ENCODE results near the gene ZNF691.

DNA sequence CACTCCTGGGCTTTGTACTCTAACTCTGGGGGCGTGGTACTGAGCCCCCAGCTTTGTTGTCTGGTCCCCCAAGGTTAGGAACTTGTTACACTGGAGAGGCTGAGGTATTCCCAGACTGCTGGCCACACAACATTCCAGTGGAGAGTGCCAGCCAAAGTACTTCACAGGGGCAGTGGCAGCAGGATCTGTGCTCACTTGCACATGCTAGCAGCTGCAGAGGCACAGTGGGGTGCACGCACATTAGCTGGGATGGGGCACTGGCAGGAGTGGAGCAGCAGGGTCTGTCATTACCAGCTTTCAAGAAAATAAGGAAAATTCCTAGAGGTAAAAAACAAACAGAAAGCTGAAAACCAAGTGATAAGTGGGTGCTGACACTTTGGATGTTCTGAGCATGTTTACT lies 31.0 kb downstream of the ZNF691 start:
- TF ChIP-seq, protein P1, sequence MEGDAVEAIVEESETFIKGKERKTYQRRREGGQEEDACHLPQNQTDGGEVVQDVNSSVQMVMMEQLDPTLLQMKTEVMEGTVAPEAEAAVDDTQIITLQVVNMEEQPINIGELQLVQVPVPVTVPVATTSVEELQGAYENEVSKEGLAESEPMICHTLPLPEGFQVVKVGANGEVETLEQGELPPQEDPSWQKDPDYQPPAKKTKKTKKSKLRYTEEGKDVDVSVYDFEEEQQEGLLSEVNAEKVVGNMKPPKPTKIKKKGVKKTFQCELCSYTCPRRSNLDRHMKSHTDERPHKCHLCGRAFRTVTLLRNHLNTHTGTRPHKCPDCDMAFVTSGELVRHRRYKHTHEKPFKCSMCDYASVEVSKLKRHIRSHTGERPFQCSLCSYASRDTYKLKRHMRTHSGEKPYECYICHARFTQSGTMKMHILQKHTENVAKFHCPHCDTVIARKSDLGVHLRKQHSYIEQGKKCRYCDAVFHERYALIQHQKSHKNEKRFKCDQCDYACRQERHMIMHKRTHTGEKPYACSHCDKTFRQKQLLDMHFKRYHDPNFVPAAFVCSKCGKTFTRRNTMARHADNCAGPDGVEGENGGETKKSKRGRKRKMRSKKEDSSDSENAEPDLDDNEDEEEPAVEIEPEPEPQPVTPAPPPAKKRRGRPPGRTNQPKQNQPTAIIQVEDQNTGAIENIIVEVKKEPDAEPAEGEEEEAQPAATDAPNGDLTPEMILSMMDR (IDR thresholded peaks at IDR 0.05): no peak
- TF ChIP-seq POLR2A (IDR thresholded peaks at IDR 0.05): no peak

Data from testis (tissue), 2 donors.